HG03066 (cell line): Measurements from ENCODE around the gene RYR1.
"Not testable (repeated sequence)": the region's sequence is repeated elsewhere in the genome, so short reads cannot be mapped to it uniquely, and the experiment has no call there.

ENCODE experiments used
- ATAC-seq: cut with Tn5 transposase; IDR thresholded peaks from one replicate; pipeline ENCODE4 v1.9.1; 2021; ENCODE audit warnings: low read depth; ENCODE audit not compliant: unreplicated experiment

RYR1 gene

DNA sequence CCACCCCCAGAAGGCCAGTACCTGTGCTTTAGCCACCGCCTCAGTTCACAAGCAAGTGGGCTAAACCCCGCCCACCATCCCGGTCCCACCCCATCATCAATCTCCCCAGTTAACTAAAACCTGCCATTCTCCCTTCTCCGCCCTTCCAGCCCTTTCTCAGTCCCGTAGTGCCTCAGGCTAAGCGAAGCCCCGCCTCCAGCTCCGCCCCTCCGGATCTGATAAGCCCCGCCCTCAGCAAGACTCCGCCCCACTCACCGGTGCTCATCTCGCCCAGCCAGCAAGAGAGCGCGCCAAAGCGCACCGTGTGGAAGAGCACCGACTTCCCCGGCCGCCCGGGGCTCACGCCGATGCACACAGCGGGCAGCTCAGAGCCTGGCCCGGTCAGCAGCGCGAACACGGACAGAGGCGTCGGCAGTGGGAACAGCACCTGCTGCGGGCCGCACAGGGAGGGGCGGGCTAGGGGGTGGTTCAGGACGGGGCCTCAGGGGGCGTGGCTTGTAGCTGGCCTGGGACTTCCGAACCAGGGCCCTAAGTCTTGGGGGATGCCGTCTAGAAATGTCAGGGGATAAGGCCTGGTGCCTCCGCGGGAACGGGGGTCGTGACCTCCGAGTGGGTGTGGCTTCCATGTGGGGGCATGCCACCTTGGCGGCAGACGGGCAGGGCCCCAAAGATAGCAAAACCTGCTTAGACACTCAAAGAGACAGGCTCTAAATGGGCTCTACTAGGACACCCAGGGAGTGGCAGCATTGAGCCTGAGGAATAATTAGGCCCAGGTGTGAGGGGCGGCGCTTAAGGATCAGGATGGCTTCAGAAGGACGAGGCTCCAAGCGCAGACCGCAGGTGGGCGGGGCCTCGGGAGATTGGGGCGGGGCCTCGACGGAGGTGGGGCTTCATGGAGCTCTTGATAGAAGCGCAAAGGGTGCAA is 162.8 kb downstream of the RYR1 start:
- no peak for ATAC-seq

DNA sequence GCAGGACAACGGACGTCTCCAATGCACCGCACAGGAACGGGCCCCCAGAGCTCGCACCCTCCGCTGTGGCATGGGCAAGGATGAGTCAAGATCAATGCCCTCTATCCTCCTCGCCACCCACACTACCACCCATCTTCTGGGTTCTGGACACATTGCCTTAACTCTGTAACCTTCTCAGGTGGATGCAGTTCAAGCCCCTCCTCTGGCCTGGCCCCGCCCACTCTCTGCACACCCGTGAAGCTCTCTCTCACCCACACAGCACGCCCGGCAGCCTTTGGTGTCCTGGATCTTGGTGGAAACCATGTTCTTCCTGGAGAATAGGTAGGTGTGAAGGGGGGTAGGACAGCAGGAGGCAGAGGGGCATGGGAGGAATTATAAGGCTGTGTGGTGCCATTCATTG is 163.6 kb downstream of the RYR1 start:
- ATAC-seq = no peak

- ATAC-seq = no peak
These were observed 166.2 kb downstream of the RYR1 start for GRCh38 chr19:38599722-38600121.

GRCh38 chr19:38602856-38603255 is 169.4 kb downstream of the RYR1 start:
- ATAC-seq = not testable (repeated sequence)

- no peak for ATAC-seq
These were observed 172.6 kb downstream of the RYR1 start for GRCh38 chr19:38606131-38606530.

DNA sequence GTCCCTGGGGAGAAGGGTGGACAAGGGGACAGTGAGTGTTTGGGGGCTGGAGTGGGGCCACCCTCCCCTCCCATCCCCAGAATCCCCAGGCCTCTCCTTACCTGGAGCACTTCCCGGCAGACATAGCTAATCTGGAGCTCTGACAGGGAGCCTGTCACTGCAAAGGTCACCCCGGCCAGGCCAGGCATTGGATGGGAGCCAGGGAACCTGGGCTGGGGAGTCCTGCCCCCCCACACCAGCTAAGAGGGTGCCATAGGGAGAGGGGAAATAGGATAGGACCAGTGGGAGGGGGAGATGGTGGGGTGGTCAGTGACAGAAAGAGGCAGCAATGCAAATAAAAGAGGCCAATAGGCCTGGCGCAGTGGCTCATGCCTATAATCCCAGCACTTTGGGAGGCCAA is 180.8 kb downstream of the RYR1 start:
- no peak for ATAC-seq

- no peak for ATAC-seq
These were observed 181.6 kb downstream of the RYR1 start for GRCh38 chr19:38615007-38615581.

DNA sequence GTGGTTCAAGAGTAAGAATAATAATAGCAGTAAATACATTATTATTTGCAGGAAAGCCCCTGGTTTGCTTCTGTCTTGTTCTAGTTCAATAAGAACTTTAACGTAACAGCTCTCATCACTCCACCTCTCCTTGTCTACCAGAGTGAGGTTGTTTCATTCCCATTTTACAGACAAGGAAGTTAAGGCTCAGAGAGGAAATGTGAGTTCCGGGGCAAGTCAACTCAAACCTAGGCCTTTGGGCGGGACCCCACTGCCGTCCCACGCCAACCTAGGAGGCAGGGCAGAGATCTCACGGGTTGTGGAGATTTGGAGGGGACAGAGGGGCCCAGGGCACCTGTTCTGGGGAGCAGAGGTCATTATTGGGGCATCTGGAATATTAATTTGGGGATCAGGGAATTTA is 182.8 kb downstream of the RYR1 start:
- no peak for ATAC-seq

GRCh38 chr19:38617283-38617763 is 183.8 kb downstream of the RYR1 start:
- no peak for ATAC-seq

DNA sequence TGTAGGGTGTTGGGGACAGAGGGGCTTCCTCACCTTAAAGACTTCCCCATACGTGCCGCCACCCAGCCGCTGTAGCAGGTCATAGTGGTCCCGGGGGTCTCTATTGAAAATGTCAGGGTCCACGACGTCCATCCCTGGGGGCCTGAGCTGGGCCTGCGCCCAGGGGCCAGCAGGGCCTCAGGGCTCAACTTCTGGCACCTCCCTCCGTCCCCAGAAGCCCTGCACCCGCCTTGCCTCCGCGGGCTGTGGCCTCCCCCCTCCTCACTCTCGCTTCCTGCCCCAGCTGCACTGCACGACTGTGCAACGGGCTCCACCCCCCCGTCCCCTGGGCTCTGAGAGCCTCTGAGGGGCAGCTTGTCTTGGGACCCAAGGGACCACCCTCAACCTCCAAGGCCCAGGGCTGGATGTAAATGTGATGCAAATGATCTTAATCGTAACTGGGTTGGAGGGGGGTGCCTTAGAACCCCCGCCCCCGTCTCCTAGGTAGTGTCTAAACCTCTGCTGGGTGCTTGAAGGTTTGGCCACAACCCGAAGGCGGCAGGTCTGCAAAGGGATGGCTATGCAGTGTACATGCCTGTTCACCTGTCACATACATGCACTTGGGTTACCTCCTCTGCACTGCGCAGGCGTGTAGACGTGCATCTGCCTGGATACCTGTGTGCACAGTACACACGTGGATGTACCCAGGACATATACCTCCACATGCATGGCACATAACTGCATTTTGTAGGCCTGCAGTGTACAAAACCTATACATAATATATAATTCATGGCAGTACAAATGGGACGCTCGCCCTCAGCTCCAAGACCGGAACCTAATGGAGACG is 184.5 kb downstream of the RYR1 start, which contains the start of gene MAP4K1:
MAP4K1 (minus strand) TSS at position 190 of the 826 bp plus-strand sequence; CDS start at position 132, 58 bp downstream.
- peak; percentile 55 for ATAC-seq

- peak; percentile 28 for ATAC-seq
These were observed 185.3 kb downstream of the RYR1 start, which contains the start of gene EIF3K for GRCh38 chr19:38618590-38619360. TSS of gene EIF3K (plus strand) at chr19:38619188. CDS start at chr19:38619269, 81 bp downstream.

DNA sequence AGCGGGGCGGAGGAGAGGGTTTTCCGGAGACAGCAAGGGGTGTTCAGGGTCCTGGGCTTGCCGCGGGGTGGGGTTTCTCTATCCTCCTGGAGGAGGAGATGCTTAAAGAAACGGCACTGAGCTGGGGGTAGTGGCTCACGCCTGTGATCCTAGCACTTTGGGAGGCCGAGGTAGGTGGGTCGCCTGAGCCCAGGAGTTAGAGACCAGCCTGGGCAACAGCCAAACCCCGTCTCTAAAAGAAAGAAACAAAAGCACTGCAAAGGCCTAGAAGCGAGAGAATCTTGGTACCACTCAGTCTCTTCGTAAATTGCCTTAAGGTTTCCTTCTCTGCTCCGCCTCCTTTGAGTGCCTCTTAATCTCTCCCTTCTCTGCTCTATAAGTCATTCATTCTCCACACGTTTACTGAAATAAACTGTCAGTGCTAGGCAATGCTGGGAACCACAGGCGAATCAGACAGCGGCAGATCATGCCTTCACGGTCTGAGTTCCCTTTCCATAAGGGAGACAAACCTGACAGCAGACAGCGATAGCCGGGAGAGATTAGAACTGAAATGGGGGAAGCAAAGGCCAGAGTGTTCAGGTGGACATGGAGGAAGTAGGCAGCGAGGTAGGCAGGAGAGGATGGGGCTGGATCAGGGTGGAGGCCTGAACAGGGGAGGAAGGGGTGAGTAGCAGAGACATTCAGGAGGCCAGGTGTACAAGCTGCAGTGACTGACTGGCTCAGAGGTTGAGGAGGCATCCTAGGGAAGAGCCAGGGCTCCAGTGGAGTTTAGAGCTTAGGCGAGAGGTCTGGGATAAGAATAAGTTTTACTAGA is 186.1 kb downstream of the RYR1 start:
- ATAC-seq = no peak

DNA sequence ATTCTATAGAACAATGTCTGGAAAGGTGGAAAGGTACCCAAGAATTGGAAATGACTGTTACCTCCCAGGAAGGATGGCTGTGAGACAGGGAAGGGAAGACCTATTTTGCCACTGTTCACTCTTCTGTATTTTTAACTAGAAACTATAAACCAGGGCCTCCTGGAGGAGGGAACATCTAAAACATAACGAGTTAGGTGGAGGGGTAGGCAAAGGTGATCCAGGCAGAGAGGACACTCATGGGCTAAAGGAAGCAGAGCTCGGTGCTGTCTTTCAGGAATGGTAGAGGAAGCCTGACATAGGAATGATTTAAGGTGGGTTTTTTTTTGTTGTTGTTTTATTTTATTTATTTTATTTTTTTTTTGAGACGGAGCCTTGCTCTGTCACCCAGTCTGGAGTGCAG is 191.3 kb downstream of the RYR1 start:
- no peak for ATAC-seq

DNA sequence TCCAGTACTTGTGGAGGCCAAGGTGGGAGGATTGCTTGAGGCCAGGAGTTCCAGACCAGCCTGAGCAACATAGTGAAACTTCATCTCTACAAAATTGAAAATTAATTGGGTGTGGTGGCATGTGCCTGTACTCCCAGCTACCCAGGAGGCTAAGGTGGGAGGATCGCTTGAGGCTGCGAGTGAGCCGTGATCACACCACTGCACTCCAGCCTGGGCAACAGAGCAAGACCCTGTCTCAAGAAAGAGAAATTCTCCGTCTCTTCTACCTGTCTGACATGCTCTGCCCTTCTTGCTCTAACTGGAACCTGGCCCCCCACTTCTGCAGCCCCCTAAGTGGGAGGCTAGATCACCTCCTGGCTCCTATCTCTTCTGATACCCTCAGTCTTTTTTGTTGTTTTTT is 192.9 kb downstream of the RYR1 start:
- no peak for ATAC-seq

- ATAC-seq = no peak
These were observed 196.1 kb downstream of the RYR1 start for GRCh38 chr19:38629568-38629967.

DNA sequence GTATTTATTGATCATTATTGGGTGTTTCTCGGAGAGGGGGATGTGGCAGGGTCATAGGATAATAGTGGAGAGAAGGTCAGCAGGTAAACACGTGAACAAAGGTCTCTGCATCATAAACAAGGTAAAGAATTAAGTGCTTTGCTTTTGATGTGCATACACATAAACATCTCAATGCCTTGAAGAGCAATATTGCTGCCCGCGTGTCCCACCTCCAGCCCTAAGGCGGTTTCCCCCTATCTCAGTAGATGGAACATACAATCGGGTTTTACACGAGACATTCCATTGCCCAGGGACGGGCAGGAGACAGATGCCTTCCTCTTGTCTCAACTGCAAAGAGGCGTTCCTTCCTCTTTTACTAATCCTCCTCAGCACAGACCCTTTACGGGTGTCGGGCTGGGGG is 197.8 kb downstream of the RYR1 start:
- not testable (repeated sequence) for ATAC-seq

- not testable (repeated sequence) for ATAC-seq
These were observed 198.5 kb downstream of the RYR1 start for GRCh38 chr19:38631811-38632475.

DNA sequence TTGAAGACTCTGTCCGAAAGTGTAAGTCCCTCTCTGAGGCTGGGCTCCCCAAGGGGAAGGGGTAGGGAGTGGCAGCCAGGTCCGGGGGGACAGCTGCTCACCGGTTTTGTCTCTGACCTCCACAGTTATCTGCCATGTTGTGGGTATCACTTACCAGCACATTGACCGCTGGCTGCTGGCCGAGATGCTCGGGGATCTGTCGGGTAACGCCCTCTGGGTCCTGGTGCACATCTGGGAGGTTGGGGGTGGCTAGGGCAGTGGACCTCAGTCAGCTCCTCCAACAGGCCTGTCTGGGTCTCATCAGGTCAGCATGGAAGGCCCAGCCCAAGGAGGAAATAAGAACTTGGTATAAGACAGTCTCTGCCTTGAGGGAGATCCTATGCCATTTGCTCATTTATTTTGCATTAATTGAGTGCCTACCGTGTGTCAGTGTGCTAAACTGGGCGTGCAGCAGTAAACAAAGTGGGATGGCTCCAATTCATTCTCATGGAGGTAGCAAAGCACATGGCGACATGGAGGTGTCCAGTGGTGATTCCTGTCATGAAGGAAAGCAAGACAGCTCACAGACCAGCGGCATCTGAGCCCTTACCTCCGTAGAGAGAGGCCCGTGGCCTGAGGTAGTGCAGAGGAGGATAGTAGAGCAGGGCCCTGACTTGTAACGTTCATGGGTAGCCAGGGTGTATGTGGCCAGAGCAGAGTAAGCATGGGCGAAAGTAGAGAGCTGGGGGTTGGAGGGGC is 199.2 kb downstream of the RYR1 start:
- ATAC-seq = no peak
